Neural progenitor cell (in vitro differentiated cells): ENCODE data around the gene FAM110A. TPM values are rescaled to one million over a fixed set of nuclear protein-coding genes. Genes with fewer than 3 reads are reported as not detected.

Experiments used
- DNase-seq: peaks from one replicate; pipeline ENCODE4 v3.0.0-alpha.2; 2016; ENCODE audit warnings: low spot score
- H2AFZ ChIP-seq: fragments of 200-600 bp; sonication (generic); replicated peaks from 2 replicates; pipeline ENCODE4 v1.6.1; 2016; ENCODE audit warnings: antibody characterized with exemption
- H3F3A ChIP-seq: fragments of 200-600 bp; sonication (generic); 2 replicates; pipeline ENCODE4 v1.6.1; 2016; ENCODE audit warnings: antibody characterized with exemption, low read depth
- H3K27ac ChIP-seq: fragments of 200-600 bp; sonication (generic); 2 replicates; pipeline ENCODE4 v1.5.1; 2016; ENCODE audit warnings: mild to moderate bottlenecking
- H3K27me3 ChIP-seq: fragments of 200-600 bp; sonication (generic); 2 replicates; pipeline ENCODE4 v1.6.1; 2016; ENCODE audit warnings: mild to moderate bottlenecking, moderate library complexity
- H3K36me3 ChIP-seq: fragments of 200-600 bp; sonication (generic); 2 replicates; pipeline ENCODE4 v1.5.1; 2016
- H3K4me1 ChIP-seq: fragments of 200-600 bp; sonication (generic); 2 replicates; pipeline ENCODE4 v1.6.1; 2016; ENCODE audit warnings: mixed run types
- H3K4me2 ChIP-seq: fragments of 200-600 bp; sonication (generic); 2 replicates; pipeline ENCODE4 v1.6.1; 2016
- H3K4me3 ChIP-seq: fragments of 200-600 bp; sonication (generic); 2 replicates; pipeline ENCODE4 v1.5.1; 2016
- H3K79me2 ChIP-seq: fragments of 200-600 bp; sonication (generic); 2 replicates; pipeline ENCODE4 v1.6.1; 2016; ENCODE audit warnings: low read depth
- H3K9ac ChIP-seq: fragments of 200-600 bp; sonication (generic); 2 replicates; pipeline ENCODE4 v1.6.1; 2016
- H3K9me3 ChIP-seq: fragments of 200-600 bp; sonication (generic); 2 replicates; pipeline ENCODE4 v1.5.1; 2016; ENCODE audit warnings: low read depth
- H4K20me1 ChIP-seq: fragments of 200-600 bp; sonication (generic); 2 replicates; pipeline ENCODE4 v1.6.1; 2016; ENCODE audit warnings: low read depth
- H3K27ac Mint-ChIP-seq: 3 replicates; pipeline ENCODE4 v1.8.0; 2021; ENCODE audit warnings: mixed read lengths
- H3K27me3 Mint-ChIP-seq: 2 replicates; pipeline ENCODE4 v1.8.0; 2022; ENCODE audit warnings: low read depth, mild to moderate bottlenecking, inconsistent platforms, moderate library complexity, mixed read lengths; ENCODE audit not compliant: insufficient read depth
- H3K36me3 Mint-ChIP-seq: 3 replicates; pipeline ENCODE4 v1.8.0; 2021; ENCODE audit warnings: mixed read lengths
- H3K4me1 Mint-ChIP-seq: 3 replicates; pipeline ENCODE4 v1.8.0; 2021; ENCODE audit warnings: mixed read lengths
- H3K4me3 Mint-ChIP-seq: 3 replicates; pipeline ENCODE4 v1.8.0; 2021; ENCODE audit warnings: mild to moderate bottlenecking, moderate library complexity, mixed read lengths
- H3K9me3 Mint-ChIP-seq: 3 replicates; pipeline ENCODE4 v1.8.0; 2020; ENCODE audit warnings: mixed read lengths
- CTCF ChIP-seq: fragments of 200-600 bp; sonication (generic); IDR thresholded peaks from 2 replicates; pipeline ENCODE4 v1.5.1; 2017; ENCODE audit warnings: antibody characterized with exemption, mild to moderate bottlenecking
- EZH2 ChIP-seq: fragments of 200-600 bp; sonication (generic); IDR thresholded peaks from 2 replicates; pipeline ENCODE4 v1.6.1; 2017; ENCODE audit warnings: antibody characterized with exemption, mild to moderate bottlenecking, moderate library complexity
- EZH2phosphoT487 ChIP-seq: fragments of 200-600 bp; sonication (generic); IDR thresholded peaks from 2 replicates; pipeline ENCODE4 v1.6.1; 2017; ENCODE audit warnings: antibody characterized with exemption
- total RNA-seq: library from RNA; depleted of rRNA; stranded (reverse); fragments of >200 nt; gene quantifications from 2 replicates; pipeline ENCODE4 v1.2.3, GENCODE V29; 2015; ENCODE audit warnings: low replicate concordance

The FAM110A gene
- total RNA-seq, 1 donor from 2014 or later: 2.9 TPM

GRCh38 chr20:858011-858410 lies 24.5 kb downstream of the FAM110A start:
- peaks cover 2% of the 10 kb centered on the region for H4K20me1 ChIP-seq
- TF ChIP-seq EZH2 (no peak), CTCF (no peak), EZH2phosphoT487 (no peak)
- H3K9me3 Mint-ChIP-seq: no peaks in the 10 kb centered on the region

GRCh38 chr20:859751-860231 lies 26.3 kb downstream of the FAM110A start:
- Histone ChIP-seq H3K27me3 (no peaks in the 10 kb centered on the region), H3K4me3 (no peak overlapping the region), H3K4me1 (peaks cover 16% of the 10 kb centered on the region), H3K79me2 (no peaks in the 10 kb centered on the region), H3K9me3 (no peaks in the 10 kb centered on the region), H3F3A (peaks cover 6% of the 10 kb centered on the region), H3K36me3 (no peaks in the 10 kb centered on the region), H2AFZ (no peak overlapping the region), H4K20me1 (no peaks in the 10 kb centered on the region), H3K9ac (no peak overlapping the region), H3K27ac (no peak overlapping the region), H3K4me2 (no peak overlapping the region)
- TF ChIP-seq CTCF: no peak
- Mint-ChIP-seq H3K36me3 (no peaks in the 10 kb centered on the region), H3K4me1 (no peaks in the 10 kb centered on the region), H3K9me3 (no peaks in the 10 kb centered on the region), H3K4me3 (no peak overlapping the region), H3K27ac (no peak overlapping the region), H3K27me3 (peaks cover 7% of the 10 kb centered on the region)
- no peak for DNase-seq

More at GRCh38 chr20:858011-858410, 24.5 kb downstream of the FAM110A start:
- H3K27ac Mint-ChIP-seq: no peak overlapping the region
- Histone ChIP-seq H3K36me3 (no peaks in the 10 kb centered on the region), H2AFZ (no peak overlapping the region), H3F3A (no peaks in the 10 kb centered on the region), H3K27me3 (no peaks in the 10 kb centered on the region), H3K4me2 (no peak overlapping the region), H3K79me2 (no peaks in the 10 kb centered on the region), H3K9ac (no peak overlapping the region), H3K9me3 (no peaks in the 10 kb centered on the region), H3K4me3 (no peak overlapping the region), H3K27ac (no peak overlapping the region), H3K4me1 (no peaks in the 10 kb centered on the region)
- DNase-seq: no peak
- H3K36me3 Mint-ChIP-seq: no peaks in the 10 kb centered on the region
- H3K4me3 Mint-ChIP-seq: no peak overlapping the region
- no peaks in the 10 kb centered on the region for H3K4me1 Mint-ChIP-seq
- peaks cover 7% of the 10 kb centered on the region for H3K27me3 Mint-ChIP-seq

- H3K27ac Mint-ChIP-seq: no peak overlapping the region
These were observed 27.4 kb downstream of the FAM110A start for GRCh38 chr20:860891-861290.

More at GRCh38 chr20:860891-861290, 27.4 kb downstream of the FAM110A start:
- Mint-ChIP-seq H3K27me3 (peaks cover 7% of the 10 kb centered on the region), H3K4me3 (no peak overlapping the region), H3K36me3 (no peaks in the 10 kb centered on the region), H3K9me3 (no peaks in the 10 kb centered on the region), H3K4me1 (no peaks in the 10 kb centered on the region)
- H4K20me1 ChIP-seq: no peaks in the 10 kb centered on the region
- DNase-seq: no peak
- H3K27ac ChIP-seq: no peak overlapping the region
- H3K4me3 ChIP-seq: no peak overlapping the region
- TF ChIP-seq EZH2phosphoT487: no peak
- no peak for TF ChIP-seq CTCF
- no peak for TF ChIP-seq EZH2
- H3K9ac ChIP-seq: no peak overlapping the region
- H3F3A ChIP-seq: peaks cover 6% of the 10 kb centered on the region
- H3K4me2 ChIP-seq: no peak overlapping the region
- H3K4me1 ChIP-seq: peaks cover 16% of the 10 kb centered on the region
- H3K36me3 ChIP-seq: no peaks in the 10 kb centered on the region
- no peaks in the 10 kb centered on the region for H3K9me3 ChIP-seq
- no peaks in the 10 kb centered on the region for H3K27me3 ChIP-seq
- no peaks in the 10 kb centered on the region for H3K79me2 ChIP-seq
- no peak overlapping the region for H2AFZ ChIP-seq
